Ovary (tissue), 9 donors: ENCODE results near the gene SNX30. TPM values are rescaled to one million over a fixed set of nuclear protein-coding genes. Genes with fewer than 3 reads are reported as not detected.

Source experiments
- DNase-seq, 5 donors: peaks; one replicate each; pipeline ENCODE4 v3.0.0-alpha.2; 2019 to 2020
- H3K27ac ChIP-seq, 2 donors: fragments of 200-600 bp; one replicate each; pipeline versions ENCODE4 v1.5.1 to v1.8.0; 2019 to 2022
- H3K27me3 ChIP-seq: fragments of 200-600 bp; one replicate; pipeline ENCODE4 v1.8.0; 2022
- H3K36me3 ChIP-seq: fragments of 200-600 bp; sonication (generic); one replicate; pipeline ENCODE4 v1.5.1; 2019
- H3K4me1 ChIP-seq: one replicate; pipeline ENCODE4 v1.8.1; 2013; ENCODE audit warnings: mild to moderate bottlenecking, moderate library complexity; ENCODE audit not compliant: insufficient read depth
- H3K4me3 ChIP-seq: fragments of 200-600 bp; sonication (generic); one replicate; pipeline ENCODE4 v1.5.1; 2017
- H3K9me3 ChIP-seq, 2 donors: fragments of 200-600 bp in 1 of 2; sonication (generic) in 1 of 2; one replicate each; pipeline versions ENCODE4 v1.5.1 to v1.8.1; 2013 to 2019; ENCODE audit warnings: mild to moderate bottlenecking in 1 of 2, moderate library complexity in 1 of 2
- CTCF ChIP-seq, 3 donors: fragments of 450-650 bp in 2 of 3; fragments of 200-600 bp in 1 of 3; IDR thresholded peaks; one replicate each; pipeline versions ENCODE4 v1.5.1 to v1.8.0; 2016 to 2022; ENCODE audit warnings: antibody characterized with exemption in 3 of 3, mild to moderate bottlenecking in 1 of 3
- EP300 ChIP-seq: sonication (generic); formaldehyde crosslinking; IDR thresholded peaks from one replicate; pipeline ENCODE4 v1.6.1; 2017; ENCODE audit warnings: antibody characterized with exemption
- POLR2A ChIP-seq: fragments of 450-650 bp; IDR thresholded peaks from one replicate; pipeline ENCODE4 v1.6.1; 2017; ENCODE audit warnings: antibody characterized with exemption, mild to moderate bottlenecking, moderate library complexity
- WGBS, 3 donors: extraction: QIAGEN DNeasy Blood & Tissue Kit in 1 of 3; methylation state at CpG; one replicate each; pipeline versions ENCODE4 v1.1.5 to v1.1.7; 2013 to 2017; 5-methylcytosine and 5-hydroxymethylcytosine counted together
- intact Hi-C, 4 donors: fragments of 100-400 bp; cut with DNase I; formaldehyde crosslinking; loops; one replicate each; pipeline versions ENCODE4 v1.11.0 to v1.15.1; 2022 to 2023
- polyA plus RNA-seq, 2 donors: library from polyadenylated mRNA; stranded (reverse); fragments of 200-250 nt in 1 of 2; fragments of 350-450 nt in 1 of 2; fragmentation: Illumina TruSeq in 1 of 2; extraction: RNeasy Lipid Tissue Mini Kit (QIAGEN cat#74804) in 1 of 2; gene quantifications; one replicate each; pipeline ENCODE4 v1.2.3, GENCODE V29; 2013 to 2014
- total RNA-seq, 7 donors: library from RNA; depleted of rRNA in 2 of 7; stranded (reverse); fragments of >200 nt in 2 of 7; fragmentation: NEBNext Ultra II Directional in 3 of 7; extraction: Animal tissue kit (Norgen Biotek cat#: 25700) in 3 of 7; gene quantifications; one replicate each; pipeline versions ENCODE4 v1.1.0 to v1.2.4, GENCODE V29; 2016 to 2023
- donor health status: DM: no; HTN: no; CAD: no; lungs with moderate emphysema.
- donor health status: DM: no; HTN: no; CAD: no.
- donor health status: Bipolar disorder and iron deficiency.
- donor health status: DM: yes; HTN: yes; CAD: no.
- donor health status: DM: no; HTN: no; CAD: no.
- donor health status: DM: yes; HTN: yes; CAD: no.

Gene SNX30
- total and polyA plus RNA-seq, 9 donors: 4.3 to 11.8 (median 8.8) TPM

DNA sequence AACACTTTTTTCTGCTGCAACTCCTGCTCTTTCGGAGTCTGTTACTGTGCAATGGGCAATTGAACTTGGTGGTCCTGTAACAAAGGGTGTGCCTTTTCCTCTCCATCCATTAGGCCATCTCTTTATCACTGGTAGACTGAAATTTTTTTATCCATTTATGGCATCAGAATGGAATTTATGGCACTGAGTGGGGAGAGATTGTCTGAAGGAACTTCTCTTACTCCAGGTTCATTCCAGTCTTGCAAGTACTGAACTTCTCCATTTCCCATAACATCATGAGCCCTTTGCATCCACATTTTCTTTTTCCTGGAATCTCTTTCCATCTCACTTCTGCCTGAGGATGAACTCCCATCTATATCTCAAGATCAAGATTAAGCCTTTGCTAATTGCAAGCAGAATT is 130.1 kb downstream of the SNX30 start:
- Histone ChIP-seq H3K36me3 (no peaks in the 10 kb centered on the region), H3K4me3 (no peak overlapping the region), H3K4me1 (no peaks in the 10 kb centered on the region), H3K27me3 (no peaks in the 10 kb centered on the region), H3K27ac (no peak overlapping the region), H3K9me3 (no peaks in the 10 kb centered on the region)
- DNase-seq: no peak
- 91 to 97% (median 97%) methylated on average over 1 of the region's 1 CpG for WGBS, 3 donors
- intact Hi-C loops: no loop called here
- no peak for TF ChIP-seq CTCF (IDR thresholded peaks at IDR 0.05)
- no peak for TF ChIP-seq EP300
- no peak for TF ChIP-seq POLR2A

DNA sequence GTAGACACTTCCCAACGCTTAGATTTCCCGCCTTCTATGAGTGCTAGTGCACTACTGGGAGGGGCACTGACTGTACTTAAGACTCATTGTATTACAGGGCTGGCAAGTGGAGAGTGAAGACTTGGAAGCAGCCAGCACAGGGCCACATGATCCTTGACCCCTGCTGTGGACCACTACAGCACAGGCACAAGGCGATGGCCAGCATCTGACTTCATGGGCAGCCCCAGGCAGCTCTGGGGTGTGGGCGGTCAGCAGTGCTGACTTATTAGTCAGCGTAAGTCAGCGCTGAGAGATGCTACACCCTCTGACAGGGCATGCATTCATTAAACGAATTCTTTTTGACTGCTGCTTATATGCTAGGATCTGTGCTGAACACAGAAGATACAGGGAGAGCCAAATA is 130.8 kb downstream of the SNX30 start:
- TF ChIP-seq EP300 (no peak), CTCF (IDR thresholded peaks at IDR 0.05) (no peak), POLR2A (no peak)
- intact Hi-C loops: no loop called here
- 92 to 96% (median 94%) methylated on average over 7 of the region's 7 CpGs for WGBS, 3 donors
- Histone ChIP-seq H3K36me3 (no peaks in the 10 kb centered on the region), H3K27ac (no peak overlapping the region), H3K4me3 (no peak overlapping the region), H3K27me3 (no peaks in the 10 kb centered on the region), H3K4me1 (no peaks in the 10 kb centered on the region), H3K9me3 (no peaks in the 10 kb centered on the region)
- DNase-seq: no peak

GRCh38 chr9:112884101-112884500 is 133.5 kb downstream of the SNX30 start:
- Histone ChIP-seq H3K36me3 (no peaks in the 10 kb centered on the region), H3K27me3 (no peaks in the 10 kb centered on the region), H3K27ac (no peak overlapping the region), H3K4me1 (no peaks in the 10 kb centered on the region), H3K9me3 (no peaks in the 10 kb centered on the region), H3K4me3 (no peak overlapping the region)
- TF ChIP-seq CTCF (IDR thresholded peaks at IDR 0.05): no peak
- no peak for TF ChIP-seq EP300
- TF ChIP-seq POLR2A: no peak
- intact Hi-C loops: no loop called here
- no peak for DNase-seq
- 35 to 49% (median 43%) methylated on average over 6 of the region's 6 CpGs for WGBS, 3 donors

DNA sequence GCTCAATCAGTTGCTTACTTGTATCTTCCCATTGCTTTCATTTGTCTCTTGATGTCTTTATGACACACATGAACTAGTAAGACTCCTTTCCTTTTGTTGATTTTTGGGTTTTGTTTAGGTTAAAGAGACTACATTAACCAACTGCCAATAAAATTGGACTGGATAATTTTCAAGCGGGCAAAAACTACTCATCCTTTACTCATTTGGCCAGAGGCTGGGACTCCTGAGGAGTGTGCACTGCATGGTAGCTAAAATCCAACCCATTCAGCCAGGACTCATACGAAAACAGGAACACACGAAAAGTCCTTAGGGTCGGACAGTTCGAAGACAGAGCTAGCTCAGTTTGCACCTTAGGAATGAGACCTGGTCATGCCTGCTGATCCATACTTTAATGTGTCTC is 134.2 kb downstream of the SNX30 start:
- no peaks in the 10 kb centered on the region for H3K9me3 ChIP-seq
- no peak overlapping the region for H3K4me3 ChIP-seq
- no peaks in the 10 kb centered on the region for H3K27me3 ChIP-seq
- no peak overlapping the region for H3K27ac ChIP-seq
- WGBS, 3 donors: 93 to 95% (median 95%) methylated on average over 5 of the region's 5 CpGs
- H3K4me1 ChIP-seq: no peaks in the 10 kb centered on the region
- no peak for TF ChIP-seq EP300
- no peak for TF ChIP-seq POLR2A
- TF ChIP-seq CTCF (IDR thresholded peaks at IDR 0.05): no peak
- intact Hi-C loops: no loop called here
- no peaks in the 10 kb centered on the region for H3K36me3 ChIP-seq
- DNase-seq: no peak

GRCh38 chr9:112885324-112885723 is 134.8 kb downstream of the SNX30 start:
- intact Hi-C loops: no loop called here
- H3K4me3 ChIP-seq: no peak overlapping the region
- H3K27me3 ChIP-seq: no peaks in the 10 kb centered on the region
- no peaks in the 10 kb centered on the region for H3K9me3 ChIP-seq
- H3K36me3 ChIP-seq: no peaks in the 10 kb centered on the region
- WGBS, 3 donors: 83 to 91% (median 91%) methylated on average over 1 of the region's 1 CpG
- no peak for DNase-seq
- no peaks in the 10 kb centered on the region for H3K4me1 ChIP-seq
- TF ChIP-seq CTCF (IDR thresholded peaks at IDR 0.05) (no peak), POLR2A (no peak), EP300 (no peak)
- no peak overlapping the region for H3K27ac ChIP-seq
